Sigmoid colon (tissue), 7 donors: Measurements from ENCODE around the gene USP24. TPM values are rescaled to one million over a fixed set of nuclear protein-coding genes. Genes with fewer than 3 reads are reported as not detected.

Experiments
- DNase-seq: peaks from one replicate; pipeline ENCODE4 v3.0.0-alpha.2; 2019
- H3K27ac ChIP-seq, 4 donors: fragments of 200-600 bp; sonication (generic); one replicate each; pipeline ENCODE4 v1.5.1; 2016 to 2019; ENCODE audit warnings: mild to moderate bottlenecking in 1 of 4
- H3K27me3 ChIP-seq, 3 donors: fragments of 200-600 bp; sonication (generic); one replicate each; pipeline ENCODE4 v1.5.1; 2019; ENCODE audit warnings: mild to moderate bottlenecking in 1 of 3
- H3K36me3 ChIP-seq, 4 donors: fragments of 200-600 bp; sonication (generic); one replicate each; pipeline ENCODE4 v1.5.1; 2016 to 2019
- H3K4me1 ChIP-seq, 4 donors: fragments of 200-600 bp; sonication (generic); one replicate each; pipeline ENCODE4 v1.5.1; 2017 to 2019
- H3K4me3 ChIP-seq, 4 donors: fragments of 200-600 bp; sonication (generic); one replicate each; pipeline ENCODE4 v1.5.1; 2017 to 2019; ENCODE audit warnings: mild to moderate bottlenecking in 2 of 4, moderate library complexity in 1 of 4
- H3K9me3 ChIP-seq, 4 donors: fragments of 200-600 bp in 3 of 4; sonication (generic) in 3 of 4; one replicate each; pipeline versions ENCODE4 v1.5.1 to v1.6.1; 2013 to 2019
- CTCF ChIP-seq, 4 experiments: fragments of 450-650 bp in 3 of 4; fragments of 200-600 bp in 1 of 4; IDR thresholded peaks; one replicate each; pipeline ENCODE4 v1.5.1; 2016 to 2019; ENCODE audit warnings: antibody characterized with exemption in 4 of 4, mild to moderate bottlenecking in 3 of 4, moderate library complexity in 2 of 4
- EP300 ChIP-seq, 4 donors: sonication (generic); formaldehyde crosslinking; IDR thresholded peaks; one replicate each; pipeline ENCODE4 v1.6.1; 2017; ENCODE audit warnings: antibody characterized with exemption in 4 of 4
- POLR2A ChIP-seq, 2 donors: fragments of 450-650 bp; IDR thresholded peaks; one replicate each; pipeline ENCODE4 v1.6.1; 2016; ENCODE audit warnings: antibody characterized with exemption in 2 of 2, mild to moderate bottlenecking in 2 of 2, moderate library complexity in 2 of 2
- POLR2AphosphoS5 ChIP-seq, 4 donors: sonication (generic); formaldehyde crosslinking; IDR thresholded peaks; one replicate each; pipeline ENCODE4 v1.6.1; 2017; ENCODE audit warnings: antibody characterized with exemption in 4 of 4
- WGBS, 2 donors: extraction: QIAGEN DNeasy Blood & Tissue Kit; methylation state at CpG; one replicate each; pipeline ENCODE4 v1.1.7; 2013; 5-methylcytosine and 5-hydroxymethylcytosine counted together
- intact Hi-C: fragments of 100-400 bp; cut with DNase I; formaldehyde crosslinking; loops from one replicate; pipeline ENCODE4 v1.15.1; 2023
- polyA plus RNA-seq, 3 donors: library from polyadenylated mRNA; stranded (reverse); fragments of 200-250 nt; gene quantifications; one replicate each; pipeline ENCODE4 v1.2.3, GENCODE V29; 2013
- total RNA-seq, 4 donors: library from RNA; depleted of rRNA; stranded (reverse); fragments of >200 nt; gene quantifications; one replicate each; pipeline ENCODE4 v1.1.0, GENCODE V29; 2016
- donor health status: healthy with polysubstance abuse.
- donor health status: Bipolar disorder and iron deficiency.
- donor health status: healthy.

Gene USP24
- total and polyA plus RNA-seq, 7 donors, result 3.6 to 66.2 (median 46.4) TPM

DNA sequence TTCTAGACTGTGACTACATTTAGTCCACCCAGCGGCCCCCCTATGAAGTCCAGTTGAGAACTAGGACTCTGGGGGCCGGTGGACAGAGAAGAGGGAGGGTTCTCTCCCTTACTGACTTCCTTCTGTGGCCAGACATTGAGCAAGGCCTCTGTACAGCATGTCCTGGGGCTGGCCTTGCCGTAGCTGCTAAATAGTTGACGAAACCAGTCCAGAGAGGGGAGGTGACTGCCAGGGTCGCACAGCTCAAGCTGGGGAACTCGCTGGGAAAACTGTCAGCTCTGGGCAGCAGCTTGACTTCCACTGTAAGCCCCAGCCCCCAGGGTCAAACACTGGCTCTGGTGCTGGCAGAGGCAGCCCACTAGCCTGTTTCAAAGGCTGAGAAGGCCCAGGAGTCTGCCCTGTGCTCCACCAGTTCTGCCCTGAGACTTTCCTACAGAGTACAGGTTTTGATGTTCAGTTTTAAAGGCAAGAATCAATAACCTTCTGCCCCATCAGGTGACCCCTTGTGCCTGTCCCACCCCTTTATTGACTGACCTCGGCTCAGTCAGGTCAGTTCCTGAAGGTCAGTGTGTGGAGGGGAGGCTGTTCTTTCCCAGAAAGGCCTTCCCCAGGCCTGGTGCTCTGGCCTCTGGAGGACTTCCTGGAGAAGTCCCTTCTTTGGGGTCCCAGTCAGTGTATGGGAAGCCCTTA, 161.8 kb downstream of the USP24 start:
- Histone ChIP-seq H3K36me3 (no peaks in the 10 kb centered on the region), H3K4me1 (peaks cover 0 to 9% (median 7%) of the 10 kb centered on the region in 4 donors), H3K27me3 (no peaks in the 10 kb centered on the region), H3K27ac (no peak overlapping the region), H3K9me3 (no peaks in the 10 kb centered on the region), H3K4me3 (no peak overlapping the region)
- no peak for DNase-seq
- intact Hi-C loops, result no loop called here
- TF ChIP-seq POLR2A (IDR thresholded peaks at IDR 0.05) (no peak), EP300 (IDR thresholded peaks at IDR 0.05) (no peak), CTCF (IDR thresholded peaks at IDR 0.05) (no peak), POLR2AphosphoS5 (IDR thresholded peaks at IDR 0.05) (no peak)
- WGBS, 2 donors, result 63% methylated on average over 7 of the region's 7 CpGs

DNA sequence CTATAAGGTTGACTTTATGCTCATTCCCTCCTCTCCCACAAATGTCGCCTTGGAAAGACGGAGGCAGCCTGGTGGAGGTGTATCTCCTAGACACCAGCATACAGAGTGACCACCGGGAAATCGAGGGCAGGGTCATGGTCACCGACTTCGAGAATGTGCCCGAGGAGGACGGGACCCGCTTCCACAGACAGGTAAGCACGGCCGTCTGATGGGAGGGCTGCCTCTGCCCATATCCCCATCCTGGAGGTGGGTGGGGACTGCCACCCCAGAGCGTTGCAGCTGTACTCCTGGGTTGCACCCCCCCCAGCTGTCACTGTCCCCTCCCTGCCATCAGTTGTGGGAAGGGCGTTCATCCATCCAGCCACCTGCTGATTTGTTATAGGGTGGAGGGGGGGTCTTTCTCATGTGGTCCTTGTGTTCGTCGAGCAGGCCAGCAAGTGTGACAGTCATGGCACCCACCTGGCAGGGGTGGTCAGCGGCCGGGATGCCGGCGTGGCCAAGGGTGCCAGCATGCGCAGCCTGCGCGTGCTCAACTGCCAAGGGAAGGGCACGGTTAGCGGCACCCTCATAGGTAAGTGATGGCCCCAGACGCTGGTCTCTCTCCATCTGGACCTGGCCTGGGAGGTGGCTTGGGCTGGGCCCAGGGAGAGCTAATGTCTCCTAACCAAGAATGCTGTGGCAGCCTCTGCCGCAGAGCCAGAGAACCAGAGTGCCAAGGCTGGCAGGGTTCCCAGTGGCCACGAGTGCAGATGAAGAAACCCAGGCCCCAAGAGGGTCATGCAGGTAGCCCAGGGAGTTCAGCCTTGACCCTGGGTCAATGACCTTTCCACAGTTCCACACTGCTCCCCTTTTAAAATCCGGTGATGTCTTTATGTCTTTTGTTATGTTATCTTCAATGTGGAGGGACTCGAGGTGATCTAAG, 162.7 kb downstream of the USP24 start:
- no peaks in the 10 kb centered on the region for H3K9me3 ChIP-seq
- TF ChIP-seq EP300 (IDR thresholded peaks at IDR 0.05), result no peak
- no peak for TF ChIP-seq POLR2AphosphoS5 (IDR thresholded peaks at IDR 0.05)
- TF ChIP-seq POLR2A (IDR thresholded peaks at IDR 0.05), result no peak
- no peak for TF ChIP-seq CTCF (IDR thresholded peaks at IDR 0.05)
- intact Hi-C loops, result no loop called here
- no peaks in the 10 kb centered on the region for H3K36me3 ChIP-seq
- H3K27ac ChIP-seq, result no peak overlapping the region
- no peak overlapping the region for H3K4me3 ChIP-seq
- peaks cover 0 to 9% (median 7%) of the 10 kb centered on the region in 4 donors for H3K4me1 ChIP-seq
- 88 to 90% methylated on average over 29 of the region's 29 CpGs for WGBS, 2 donors
- H3K27me3 ChIP-seq, result no peaks in the 10 kb centered on the region
- no peak for DNase-seq

GRCh38 chr1:55051621-55052020, 163.5 kb downstream of the USP24 start:
- DNase-seq, result no peak
- intact Hi-C loops, result no loop called here
- WGBS, 2 donors, result 75 to 78% methylated on average over 9 of the region's 9 CpGs
- Histone ChIP-seq H3K9me3 (no peaks in the 10 kb centered on the region), H3K4me1 (peaks cover 0 to 9% (median 7%) of the 10 kb centered on the region in 4 donors), H3K27ac (no peak overlapping the region), H3K27me3 (no peaks in the 10 kb centered on the region), H3K36me3 (no peaks in the 10 kb centered on the region), H3K4me3 (no peak overlapping the region)
- TF ChIP-seq POLR2A (IDR thresholded peaks at IDR 0.05), result no peak
- TF ChIP-seq CTCF (IDR thresholded peaks at IDR 0.05), result no peak
- no peak for TF ChIP-seq POLR2AphosphoS5 (IDR thresholded peaks at IDR 0.05)
- no peak for TF ChIP-seq EP300 (IDR thresholded peaks at IDR 0.05)

- DNase-seq, result no peak
- Histone ChIP-seq H3K27ac (no peak overlapping the region), H3K4me1 (peaks cover 0 to 9% (median 7%) of the 10 kb centered on the region in 4 donors), H3K4me3 (no peak overlapping the region), H3K27me3 (no peaks in the 10 kb centered on the region), H3K36me3 (no peaks in the 10 kb centered on the region), H3K9me3 (no peaks in the 10 kb centered on the region)
- 96% methylated on average over 5 of the region's 5 CpGs for WGBS, 2 donors
- intact Hi-C loops, result no loop called here
- no peak for TF ChIP-seq POLR2AphosphoS5 (IDR thresholded peaks at IDR 0.05)
- TF ChIP-seq POLR2A (IDR thresholded peaks at IDR 0.05), result no peak
- TF ChIP-seq EP300 (IDR thresholded peaks at IDR 0.05), result no peak
- TF ChIP-seq CTCF (IDR thresholded peaks at IDR 0.05), result no peak
Observed at GRCh38 chr1:55051169-55051568, 164.0 kb downstream of the USP24 start.
